ENCODE data around the gene TMEM82. TPM values are rescaled to one million over a fixed set of nuclear protein-coding genes. Genes with fewer than 3 reads are reported as not detected.

TMEM82 gene
- polyA plus RNA-seq, 6 donors from 2014 or later = not detected

DNA sequence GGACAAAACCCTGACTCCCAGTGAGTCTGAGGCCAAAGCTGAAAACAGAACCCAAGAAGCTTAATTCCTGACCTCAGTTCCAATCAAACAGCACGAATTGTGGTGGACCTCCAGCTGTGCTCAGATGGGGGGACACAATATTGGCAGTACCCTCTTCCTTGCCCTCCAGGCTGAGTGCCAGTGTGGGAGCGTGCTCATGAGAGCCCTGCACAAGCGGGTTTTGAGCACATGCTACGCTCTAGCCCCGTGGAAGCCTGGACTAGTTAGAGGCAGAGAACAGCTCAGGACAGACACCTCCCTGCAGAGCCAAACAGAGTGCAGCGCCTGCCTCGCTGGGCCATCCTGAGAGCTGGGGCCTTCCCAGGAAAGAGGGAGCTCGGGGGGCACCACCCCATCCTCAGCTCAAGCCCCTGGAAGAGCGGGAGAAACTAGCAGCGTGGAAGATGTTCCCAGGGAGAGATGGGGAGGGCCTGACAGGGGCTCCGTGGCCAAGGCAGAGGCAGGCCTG lies 9.0 kb upstream of the TMEM82 start:
- DNase-seq (no peak), ATAC-seq (ENCODE audit: low read depth in 2 of 2) (no peak)
- peaks cover 0 to 3% (median 0%) of the 10 kb centered on the region in 3 donors for H3K4me1 Mint-ChIP-seq
- no peaks in the 10 kb centered on the region for H3K9me3 Mint-ChIP-seq
- H3K4me3 Mint-ChIP-seq = no peak overlapping the region
- no peaks in the 10 kb centered on the region for H3K27me3 Mint-ChIP-seq
- H3K27ac Mint-ChIP-seq = peak overlapping the region in 2 of 6 donors; percentile 36 to 72
- H3K36me3 Mint-ChIP-seq = no peaks in the 10 kb centered on the region

DNA sequence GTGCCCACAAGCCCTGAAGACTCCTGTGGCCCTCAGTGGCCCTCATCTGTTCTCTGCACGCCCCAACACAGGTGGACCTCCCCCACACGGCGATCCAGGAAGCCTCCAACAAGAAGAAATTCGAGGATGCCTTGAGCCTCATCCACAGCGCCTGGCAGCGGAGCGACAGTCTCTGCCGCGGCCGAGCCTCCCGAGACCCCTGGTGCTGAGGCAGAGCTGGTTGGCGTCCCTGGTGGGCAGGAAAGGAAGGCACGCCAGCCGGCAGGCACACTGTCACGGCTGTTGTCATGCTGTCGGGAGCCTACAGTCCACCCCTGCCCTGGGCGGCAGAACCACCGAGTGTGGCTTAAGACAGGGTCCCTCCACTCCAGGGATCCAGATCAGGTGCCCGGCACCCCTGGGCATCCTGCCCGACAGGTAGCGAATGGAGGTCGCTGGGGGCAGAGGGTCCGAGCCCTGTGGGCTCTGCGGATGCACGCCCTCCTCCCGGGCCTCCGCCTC lies 8.5 kb upstream of the TMEM82 start:
- no peak for ATAC-seq (ENCODE audit: low read depth in 2 of 2)
- H3K27me3 Mint-ChIP-seq = no peaks in the 10 kb centered on the region

GRCh38 chr1:15734296-15734695 lies 8.0 kb upstream of the TMEM82 start:
- DNase-seq = no peak
- no peak for ATAC-seq (ENCODE audit: low read depth in 2 of 2)

More for the DNA sequence above, 8.5 kb upstream of the TMEM82 start:
- Mint-ChIP-seq H3K9me3 (no peaks in the 10 kb centered on the region), H3K4me3 (no peak overlapping the region), H3K36me3 (no peaks in the 10 kb centered on the region), H3K27ac (peak overlapping the region in 2 of 6 donors; percentile 36 to 52), H3K4me1 (peaks cover 0 to 3% (median 0%) of the 10 kb centered on the region in 3 donors)
- DNase-seq = no peak

DNA sequence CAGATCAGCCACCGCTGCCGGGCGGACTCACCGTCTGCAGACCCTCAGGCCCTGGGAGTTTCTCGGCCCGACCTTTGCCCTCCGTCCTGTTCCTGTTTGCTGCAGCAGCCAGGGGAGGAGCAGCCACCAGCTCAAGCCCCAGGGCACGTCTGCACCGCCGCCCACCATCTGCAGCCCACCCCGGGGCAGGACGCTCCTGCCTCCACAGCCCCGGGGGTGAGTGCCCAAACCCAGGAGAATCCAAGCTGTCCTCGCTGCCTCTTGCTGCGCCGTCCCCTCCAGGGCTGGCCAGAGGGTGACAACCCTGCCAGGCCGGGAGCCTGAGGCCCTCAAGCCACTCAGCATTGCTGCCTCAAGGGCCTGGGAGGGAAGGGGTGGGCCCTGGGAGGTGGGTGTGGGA lies 7.4 kb upstream of the TMEM82 start:
- H3K9me3 Mint-ChIP-seq = no peaks in the 10 kb centered on the region
- H3K36me3 Mint-ChIP-seq = no peaks in the 10 kb centered on the region
- ATAC-seq (ENCODE audit: low read depth in 2 of 2) (no peak), DNase-seq (no peak)
- H3K27me3 Mint-ChIP-seq = no peaks in the 10 kb centered on the region
- H3K4me1 Mint-ChIP-seq = peaks cover 0 to 3% (median 0%) of the 10 kb centered on the region in 3 donors
- no peak overlapping the region for H3K4me3 Mint-ChIP-seq
- no peak overlapping the region for H3K27ac Mint-ChIP-seq

More at GRCh38 chr1:15734296-15734695, 8.0 kb upstream of the TMEM82 start:
- H3K36me3 Mint-ChIP-seq = no peaks in the 10 kb centered on the region
- no peaks in the 10 kb centered on the region for H3K27me3 Mint-ChIP-seq
- H3K9me3 Mint-ChIP-seq = no peaks in the 10 kb centered on the region
- H3K27ac Mint-ChIP-seq = no peak overlapping the region
- no peak overlapping the region for H3K4me3 Mint-ChIP-seq
- H3K4me1 Mint-ChIP-seq = peaks cover 0 to 3% (median 0%) of the 10 kb centered on the region in 3 donors

GRCh38 chr1:15735304-15736037 lies 6.8 kb upstream of the TMEM82 start:
- Mint-ChIP-seq H3K27ac (peak overlapping the region in 2 of 6 donors; percentile 24 to 49), H3K4me1 (peaks cover 0 to 3% (median 0%) of the 10 kb centered on the region in 3 donors), H3K4me3 (no peak overlapping the region), H3K36me3 (no peaks in the 10 kb centered on the region), H3K9me3 (no peaks in the 10 kb centered on the region), H3K27me3 (no peaks in the 10 kb centered on the region)
- DNase-seq (no peak), ATAC-seq (ENCODE audit: low read depth in 2 of 2) (peak; percentile 53 to 61)

DNA sequence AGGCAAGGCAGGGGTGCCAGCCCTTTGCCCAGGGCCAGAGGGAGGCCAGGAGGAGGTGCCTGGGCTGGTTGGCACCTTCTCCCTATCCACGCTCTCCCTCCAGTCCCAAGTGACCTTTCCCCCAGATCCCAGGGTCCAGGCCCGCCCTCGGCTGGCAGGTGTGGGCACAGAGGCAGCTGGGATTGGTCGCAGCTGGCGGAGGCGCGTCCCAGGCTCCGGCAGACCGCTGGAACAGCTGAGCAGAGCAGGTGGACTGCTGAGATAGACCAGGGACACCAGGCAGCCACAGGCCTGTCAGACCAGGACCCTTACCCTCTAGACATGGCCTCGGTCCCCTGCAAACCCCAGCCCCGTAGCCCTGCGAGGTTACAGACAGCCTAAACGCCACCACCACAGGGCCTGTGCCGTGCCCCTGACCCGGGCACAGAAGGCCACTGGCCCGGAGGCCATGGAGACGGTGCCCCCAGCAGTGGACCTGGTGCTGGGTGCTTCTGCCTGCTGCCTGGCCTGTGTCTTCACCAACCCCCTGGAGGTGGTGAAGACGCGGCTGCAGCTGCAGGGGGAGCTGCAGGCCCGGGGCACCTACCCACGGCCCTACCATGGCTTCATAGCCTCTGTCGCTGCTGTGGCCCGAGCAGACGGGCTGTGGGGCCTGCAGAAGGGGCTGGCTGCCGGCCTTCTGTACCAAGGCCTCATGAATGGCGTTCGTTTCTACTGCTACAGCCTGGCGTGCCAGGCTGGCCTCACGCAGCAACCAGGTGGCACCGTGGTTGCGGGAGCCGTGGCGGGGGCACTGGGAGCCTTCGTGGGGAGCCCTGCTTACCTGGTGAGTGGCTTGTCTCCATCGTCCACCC lies 6.0 kb upstream of the TMEM82 start, which contains the start of gene SLC25A34:
TSS of gene SLC25A34 (plus strand) at position 221 of the 854 bp plus-strand sequence. CDS start at position 449, 228 bp downstream.
- no peak for DNase-seq
- Mint-ChIP-seq H3K36me3 (no peaks in the 10 kb centered on the region), H3K4me3 (no peak within 1 kb of the TSS), H3K27ac (peak within 1 kb of the TSS in 3 of 6 donors; percentile 49 to 75 (median 74)), H3K9me3 (no peaks in the 10 kb centered on the region), H3K27me3 (no peaks in the 10 kb centered on the region), H3K4me1 (peaks cover under 1 to 4% (median 3%) of the 10 kb centered on the region in 3 donors)
- no peak for ATAC-seq (ENCODE audit: low read depth in 2 of 2)

GRCh38 chr1:15736892-15737261 lies 5.4 kb upstream of the TMEM82 start:
- no peak for ATAC-seq (ENCODE audit: low read depth in 2 of 2)
- Mint-ChIP-seq H3K4me1 (peaks cover 5 to 8% (median 8%) of the 10 kb centered on the region in 3 donors), H3K27me3 (no peaks in the 10 kb centered on the region), H3K4me3 (no peak overlapping the region), H3K36me3 (no peaks in the 10 kb centered on the region), H3K27ac (peak overlapping the region in 2 of 6 donors; percentile 74 to 75), H3K9me3 (no peaks in the 10 kb centered on the region)
- DNase-seq = no peak

DNA sequence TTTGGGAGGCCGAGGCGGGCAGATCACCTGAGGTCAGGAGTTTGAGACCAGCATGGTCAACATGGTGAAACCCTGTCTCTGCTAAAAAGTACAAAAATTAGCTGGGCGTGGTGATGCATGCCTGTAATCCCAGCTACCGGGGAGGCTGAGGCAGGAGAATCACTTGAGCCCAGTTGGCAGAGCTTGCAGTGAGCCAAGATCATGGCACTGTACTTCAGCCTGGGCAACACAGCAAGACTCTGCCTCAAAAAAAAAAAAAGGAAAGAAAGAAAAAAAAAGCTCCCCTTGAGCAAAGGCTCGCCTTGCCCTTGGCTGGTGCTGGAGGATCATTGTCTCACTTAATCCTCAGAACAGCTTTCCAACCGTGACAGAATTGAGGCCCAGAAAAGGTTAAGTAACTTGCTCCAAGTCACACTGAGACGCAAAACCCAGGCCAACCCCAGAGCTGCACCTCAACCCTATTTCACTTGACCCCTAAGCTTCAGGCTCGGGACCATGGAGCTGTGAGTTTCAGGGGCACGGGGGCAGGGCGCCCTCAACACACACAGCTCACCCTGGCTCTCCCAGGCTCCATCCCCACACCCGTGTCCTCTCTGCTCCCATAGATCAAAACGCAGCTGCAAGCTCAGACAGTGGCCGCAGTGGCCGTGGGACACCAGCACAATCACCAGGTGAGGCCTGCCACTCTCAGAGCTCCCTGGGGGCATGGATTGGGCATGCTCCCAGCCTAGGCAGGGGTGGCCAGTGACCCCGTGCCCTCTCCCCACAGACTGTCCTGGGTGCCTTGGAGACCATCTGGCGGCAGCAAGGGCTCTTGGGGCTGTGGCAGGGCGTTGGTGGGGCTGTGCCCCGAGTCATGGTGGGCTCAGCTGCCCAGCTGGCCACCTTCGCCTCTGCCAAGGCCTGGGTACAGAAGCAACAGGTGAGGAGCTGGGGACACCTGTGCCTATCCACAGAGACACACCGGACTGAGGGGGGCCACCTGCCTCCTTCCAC lies 4.7 kb upstream of the TMEM82 start:
- H3K4me3 Mint-ChIP-seq = no peak overlapping the region
- ATAC-seq (ENCODE audit: low read depth in 2 of 2) = no peak
- peak overlapping the region in 5 of 6 donors; percentile 23 to 86 (median 38) for H3K27ac Mint-ChIP-seq
- no peak for DNase-seq
- no peaks in the 10 kb centered on the region for H3K36me3 Mint-ChIP-seq
- H3K9me3 Mint-ChIP-seq = no peaks in the 10 kb centered on the region
- peaks cover 5 to 8% (median 8%) of the 10 kb centered on the region in 3 donors for H3K4me1 Mint-ChIP-seq
- no peaks in the 10 kb centered on the region for H3K27me3 Mint-ChIP-seq

GRCh38 chr1:15738416-15739113 lies 3.7 kb upstream of the TMEM82 start:
- Mint-ChIP-seq H3K27me3 (no peaks in the 10 kb centered on the region), H3K4me3 (no peak overlapping the region), H3K9me3 (no peaks in the 10 kb centered on the region), H3K4me1 (peaks cover 5 to 8% (median 8%) of the 10 kb centered on the region in 3 donors), H3K36me3 (no peaks in the 10 kb centered on the region), H3K27ac (peak overlapping the region in 4 of 6 donors; percentile 23 to 86 (median 82))
- ATAC-seq (ENCODE audit: low read depth in 2 of 2) (no peak), DNase-seq (no peak)

DNA sequence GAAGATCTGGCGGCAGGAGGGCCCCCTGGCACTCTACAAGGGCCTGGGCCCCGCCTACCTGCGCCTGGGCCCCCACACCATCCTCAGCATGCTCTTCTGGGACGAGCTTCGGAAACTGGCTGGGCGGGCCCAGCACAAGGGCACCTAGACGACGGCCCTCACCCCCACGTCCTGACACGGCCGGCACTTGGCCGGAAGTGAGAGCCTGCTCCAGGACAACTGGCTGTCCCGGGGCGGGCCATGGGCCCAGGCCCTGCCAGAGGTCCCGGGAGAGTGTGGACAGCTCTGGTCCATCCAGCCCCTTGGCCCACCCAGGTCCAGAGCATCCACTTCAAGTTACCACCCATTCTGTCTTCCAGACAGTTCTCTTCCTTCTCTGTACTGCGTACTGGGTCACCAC lies 3.0 kb upstream of the TMEM82 start:
- no peaks in the 10 kb centered on the region for H3K36me3 Mint-ChIP-seq
- no peaks in the 10 kb centered on the region for H3K9me3 Mint-ChIP-seq
- H3K27me3 Mint-ChIP-seq = no peaks in the 10 kb centered on the region
- peak overlapping the region in 4 of 6 donors; percentile 23 to 85 (median 70) for H3K27ac Mint-ChIP-seq
- H3K4me3 Mint-ChIP-seq = no peak overlapping the region
- peaks cover 5 to 8% (median 8%) of the 10 kb centered on the region in 3 donors for H3K4me1 Mint-ChIP-seq
- ATAC-seq (ENCODE audit: low read depth in 2 of 2) = no peak
- DNase-seq = no peak

- peak overlapping the region in 2 of 6 donors; percentile 65 to 75 for H3K27ac Mint-ChIP-seq
- H3K27me3 Mint-ChIP-seq = no peaks in the 10 kb centered on the region
- peaks cover 5 to 8% (median 8%) of the 10 kb centered on the region in 3 donors for H3K4me1 Mint-ChIP-seq
Measured at GRCh38 chr1:15739745-15740144, 2.6 kb upstream of the TMEM82 start.

More at GRCh38 chr1:15739745-15740144, 2.6 kb upstream of the TMEM82 start:
- ATAC-seq (ENCODE audit: low read depth in 2 of 2) = no peak
- no peak overlapping the region for H3K4me3 Mint-ChIP-seq
- no peak for DNase-seq
- H3K36me3 Mint-ChIP-seq = no peaks in the 10 kb centered on the region
- no peaks in the 10 kb centered on the region for H3K9me3 Mint-ChIP-seq
